Measurements from ENCODE around the gene NCAM1. TPM values are rescaled to one million over a fixed set of nuclear protein-coding genes. Genes with fewer than 3 reads are reported as not detected.

NCAM1 gene
- total RNA-seq, 4 donors from 2014 or later, result 7.2 to 18.6 (median 14.4) TPM

GRCh38 chr11:113173126-113173525 is 211.9 kb downstream of the NCAM1 start:
- Histone ChIP-seq H3K27me3 (no peaks in the 10 kb centered on the region), H3K9me3 (no peaks in the 10 kb centered on the region), H3K4me3 (no peak overlapping the region), H3K36me3 (no peaks in the 10 kb centered on the region), H3K27ac (no peak overlapping the region), H3K4me1 (no peaks in the 10 kb centered on the region)
- TF ChIP-seq POLR2A (IDR thresholded peaks at IDR 0.05) (no peak), POLR2AphosphoS5 (IDR thresholded peaks at IDR 0.05) (no peak), EP300 (IDR thresholded peaks at IDR 0.05; ENCODE audit: low read depth) (no peak), CTCF (IDR thresholded peaks at IDR 0.05) (no peak)
- 91% methylated on average over 4 of the region's 4 CpGs; no CpG with 5 or more reads in 1 of the 2 donors for WGBS, 2 donors (ENCODE audit: low coverage in 1 of 2)
- intact Hi-C loops (cut with DNase I; ENCODE audit: low total_unique reads), result no loop called here
- in situ Hi-C loops (cut with MboI; ENCODE audit: low pct_ligation_motif_present in 1 of 4, low pct_unique_long_range_greater_than_20kb in 1 of 4, low sequenced_read_pairs in 3 of 4), result loop anchor here in 1 of 4 donors (10.0 kb wide), 1 partner anchor 58 kb away; no protein-coding TSS in a partner anchor
- no peak for DNase-seq

GRCh38 chr11:113174882-113175281 is 213.7 kb downstream of the NCAM1 start:
- Histone ChIP-seq H3K9me3 (no peaks in the 10 kb centered on the region), H3K4me1 (no peaks in the 10 kb centered on the region), H3K36me3 (no peaks in the 10 kb centered on the region), H3K4me3 (no peak overlapping the region), H3K27me3 (no peaks in the 10 kb centered on the region), H3K27ac (no peak overlapping the region)
- 44% methylated on average over 1 of the region's 1 CpG; no CpG with 5 or more reads in 1 of the 2 donors for WGBS, 2 donors (ENCODE audit: low coverage in 1 of 2)
- no peak for DNase-seq
- TF ChIP-seq EP300 (IDR thresholded peaks at IDR 0.05; ENCODE audit: low read depth), result no peak
- in situ Hi-C loops (cut with MboI; ENCODE audit: low pct_ligation_motif_present in 1 of 4, low pct_unique_long_range_greater_than_20kb in 1 of 4, low sequenced_read_pairs in 3 of 4) (loop anchor here in 1 of 4 donors (10.0 kb wide), 1 partner anchor 60 kb away; no protein-coding TSS in a partner anchor), intact Hi-C loops (cut with DNase I; ENCODE audit: low total_unique reads) (no loop called here)

- H3K4me3 ChIP-seq, result no peak overlapping the region
- TF ChIP-seq CTCF (IDR thresholded peaks at IDR 0.05) (no peak), EP300 (IDR thresholded peaks at IDR 0.05; ENCODE audit: low read depth) (no peak), POLR2AphosphoS5 (IDR thresholded peaks at IDR 0.05) (no peak), POLR2A (IDR thresholded peaks at IDR 0.05) (no peak)
- H3K36me3 ChIP-seq, result no peaks in the 10 kb centered on the region
- no peaks in the 10 kb centered on the region for H3K4me1 ChIP-seq
- in situ Hi-C loops (cut with MboI; ENCODE audit: low pct_ligation_motif_present in 1 of 4, low pct_unique_long_range_greater_than_20kb in 1 of 4, low sequenced_read_pairs in 3 of 4) (loop anchor here in 1 of 4 donors (10.0 kb wide), 1 partner anchor 62 kb away; no protein-coding TSS in a partner anchor), intact Hi-C loops (cut with DNase I; ENCODE audit: low total_unique reads) (no loop called here)
- H3K27me3 ChIP-seq, result no peaks in the 10 kb centered on the region
- H3K9me3 ChIP-seq, result no peaks in the 10 kb centered on the region
- no peak overlapping the region for H3K27ac ChIP-seq
- no peak for DNase-seq
Measured at GRCh38 chr11:113176599-113177360, 215.6 kb downstream of the NCAM1 start.

- Histone ChIP-seq H3K4me3 (no peak overlapping the region), H3K36me3 (no peaks in the 10 kb centered on the region), H3K27me3 (no peaks in the 10 kb centered on the region), H3K27ac (no peak overlapping the region), H3K9me3 (no peaks in the 10 kb centered on the region), H3K4me1 (no peaks in the 10 kb centered on the region)
- TF ChIP-seq EP300 (IDR thresholded peaks at IDR 0.05; ENCODE audit: low read depth) (no peak), POLR2A (IDR thresholded peaks at IDR 0.05) (no peak), POLR2AphosphoS5 (IDR thresholded peaks at IDR 0.05) (no peak), CTCF (IDR thresholded peaks at IDR 0.05) (no peak)
- DNase-seq, result no peak
- 61 to 79% methylated on average over 5 of the region's 5 CpGs for WGBS, 2 donors (ENCODE audit: low coverage in 1 of 2)
- intact Hi-C loops (cut with DNase I; ENCODE audit: low total_unique reads) (no loop called here), in situ Hi-C loops (cut with MboI; ENCODE audit: low pct_ligation_motif_present in 1 of 4, low pct_unique_long_range_greater_than_20kb in 1 of 4, low sequenced_read_pairs in 3 of 4) (loop anchor here in 1 of 4 donors (10.0 kb wide), 1 partner anchor 63 kb away; no protein-coding TSS in a partner anchor)
Measured at GRCh38 chr11:113177671-113178070, 216.5 kb downstream of the NCAM1 start.

All from transverse colon (tissue), 4 donors.